ENCODE measurements around the gene RHEBL1.
A peak's percentile ranks its signal among the peaks of the same experiment; 100 is the strongest.

RHEBL1 gene

GRCh38 chr12:49058366-49059044 is 11.3 kb downstream of the RHEBL1 start:
- Histone ChIP-seq H3K27ac (ENCODE audit: low read depth, low read length) (0 out of 2 replicates have a peak overlapping the region, but pooled peaks have one; percentile 76), H3K4me3 (ENCODE audit: low read length) (peak overlapping the region; percentile 92), H3F3A (ENCODE audit: control insufficient read depth, insufficient read depth) (peaks cover 6% of the 10 kb centered on the region; the same call in 1 of the 2 replicates), H3K79me2 (ENCODE audit: control insufficient read depth, low read length) (peaks cover 84% of the 10 kb centered on the region), H3K9me2 (replicated peaks; ENCODE audit: control insufficient read depth, low read length) (no peaks in the 10 kb centered on the region), H4K20me1 (ENCODE audit: control insufficient read depth, insufficient read depth, low read depth, low read length) (peaks cover 37% of the 10 kb centered on the region), H3K36me3 (ENCODE audit: control insufficient read depth, low read length) (peaks cover 47% of the 10 kb centered on the region), H3K27me3 (ENCODE audit: control insufficient read depth, low read length) (no peaks in the 10 kb centered on the region), H3K4me1 (ENCODE audit: control insufficient read depth, low read length) (peaks cover 37% of the 10 kb centered on the region), H3K4me2 (ENCODE audit: low read length) (peak overlapping the region; percentile 82), H3K9me3 (ENCODE audit: control insufficient read depth, insufficient read depth, low read length) (no peaks in the 10 kb centered on the region)
- no peak for TF ChIP-seq CTCF (IDR thresholded peaks at IDR 0.05; ENCODE audit: low read depth, low read length, poor library complexity, severe bottlenecking)
- no peak for TF ChIP-seq EZH2phosphoT487 (IDR thresholded peaks at IDR 0.05; ENCODE audit: borderline replicate concordance, low read length)

GRCh38 chr12:49057888-49058287 is 11.9 kb downstream of the RHEBL1 start:
- H3K4me2 ChIP-seq (ENCODE audit: low read length) = peak overlapping the region; percentile 82
- peaks cover 90% of the 10 kb centered on the region for H3K79me2 ChIP-seq (ENCODE audit: control insufficient read depth, low read length)
- peaks cover 39% of the 10 kb centered on the region for H4K20me1 ChIP-seq (ENCODE audit: control insufficient read depth, insufficient read depth, low read depth, low read length)
- H3K9me2 ChIP-seq (replicated peaks; ENCODE audit: control insufficient read depth, low read length) = no peaks in the 10 kb centered on the region
- H3K4me1 ChIP-seq (ENCODE audit: control insufficient read depth, low read length) = peaks cover 35% of the 10 kb centered on the region
- H3F3A ChIP-seq (ENCODE audit: control insufficient read depth, insufficient read depth) = 0 out of 2 replicates have a peak, but pooled peaks cover 1% of the 10 kb centered on the region
- H3K27ac ChIP-seq (ENCODE audit: low read depth, low read length) = 0 out of 2 replicates have a peak overlapping the region, but pooled peaks have one; percentile 6
- peaks cover 53% of the 10 kb centered on the region for H3K36me3 ChIP-seq (ENCODE audit: control insufficient read depth, low read length)
- no peaks in the 10 kb centered on the region for H3K27me3 ChIP-seq (ENCODE audit: control insufficient read depth, low read length)
- H3K9me3 ChIP-seq (ENCODE audit: control insufficient read depth, insufficient read depth, low read length) = no peaks in the 10 kb centered on the region
- H3K4me3 ChIP-seq (ENCODE audit: low read length) = peak overlapping the region; percentile 92
- TF ChIP-seq CTCF (IDR thresholded peaks at IDR 0.05; ENCODE audit: low read depth, low read length, poor library complexity, severe bottlenecking) (no peak), EZH2phosphoT487 (IDR thresholded peaks at IDR 0.05; ENCODE audit: borderline replicate concordance, low read length) (no peak)

- Histone ChIP-seq H3F3A (ENCODE audit: control insufficient read depth, insufficient read depth) (no peaks in the 10 kb centered on the region), H3K4me2 (ENCODE audit: low read length) (peak overlapping the region; percentile 82), H3K27ac (ENCODE audit: low read depth, low read length) (peak overlapping the region; percentile 60), H3K4me3 (ENCODE audit: low read length) (peak overlapping the region; percentile 92), H3K27me3 (ENCODE audit: control insufficient read depth, low read length) (no peaks in the 10 kb centered on the region), H3K36me3 (ENCODE audit: control insufficient read depth, low read length) (peaks cover 70% of the 10 kb centered on the region), H3K9me2 (replicated peaks; ENCODE audit: control insufficient read depth, low read length) (no peaks in the 10 kb centered on the region), H3K79me2 (ENCODE audit: control insufficient read depth, low read length) (peaks cover 92% of the 10 kb centered on the region), H4K20me1 (ENCODE audit: control insufficient read depth, insufficient read depth, low read depth, low read length) (peaks cover 39% of the 10 kb centered on the region), H3K4me1 (ENCODE audit: control insufficient read depth, low read length) (peaks cover 27% of the 10 kb centered on the region), H3K9me3 (ENCODE audit: control insufficient read depth, insufficient read depth, low read length) (no peaks in the 10 kb centered on the region)
- no peak for TF ChIP-seq EZH2phosphoT487 (IDR thresholded peaks at IDR 0.05; ENCODE audit: borderline replicate concordance, low read length)
- TF ChIP-seq CTCF (IDR thresholded peaks at IDR 0.05; ENCODE audit: low read depth, low read length, poor library complexity, severe bottlenecking) = no peak
Observed at GRCh38 chr12:49055978-49056754, 13.6 kb downstream of the RHEBL1 start.
